ENCODE results near the gene UGT2B10. TPM values are rescaled to one million over a fixed set of nuclear protein-coding genes. Genes with fewer than 3 reads are reported as not detected.

The UGT2B10 gene
- total and polyA plus RNA-seq, 2 of the 13 experiments (the other 11 are each of a cell fraction or from before 2014, with no cell fraction given): 107 to 148 TPM

- TF ChIP-seq ZNF580 (CRISPR knock-in tag; IDR thresholded peaks at IDR 0.05; ENCODE audit: borderline replicate concordance, low read depth): no peak
- TF ChIP-seq MEIS2 (CRISPR knock-in tag; IDR thresholded peaks at IDR 0.05): no peak
- no peak for TF ChIP-seq CSRNP2 (CRISPR knock-in tag; conservative IDR thresholded peaks at IDR 0.05; ENCODE audit: low read depth)
- no peak for TF ChIP-seq FOSL2 (CRISPR knock-in tag; IDR thresholded peaks at IDR 0.05)
- no peak for TF ChIP-seq HNRNPK (IDR thresholded peaks at IDR 0.05; ENCODE audit: low read depth, low read length, poor library complexity, severe bottlenecking)
- no peak for TF ChIP-seq SNAI1 (CRISPR knock-in tag; IDR thresholded peaks at IDR 0.05; ENCODE audit: borderline replicate concordance)
- TF ChIP-seq TARDBP (CRISPR knock-in tag; IDR thresholded peaks at IDR 0.05): no peak
- no peak for TF ChIP-seq ZNF749 (CRISPR knock-in tag; IDR thresholded peaks at IDR 0.05; ENCODE audit: borderline replicate concordance)
- TF ChIP-seq ZBTB37 (CRISPR knock-in tag; IDR thresholded peaks at IDR 0.05): peak; percentile 75; the same call in 1 of the 2 replicates
- no peak for TF ChIP-seq KMT2B (CRISPR knock-in tag; IDR thresholded peaks at IDR 0.05)
- TF ChIP-seq IRF2 (CRISPR knock-in tag; IDR thresholded peaks at IDR 0.05): no peak
- peak; percentile 57; the same call in 1 of the 2 replicates for TF ChIP-seq JUN (CRISPR knock-in tag; IDR thresholded peaks at IDR 0.05)
- TF ChIP-seq ELF3 (CRISPR knock-in tag; IDR thresholded peaks at IDR 0.05): peak; percentile 88
- TF ChIP-seq, protein P1, sequence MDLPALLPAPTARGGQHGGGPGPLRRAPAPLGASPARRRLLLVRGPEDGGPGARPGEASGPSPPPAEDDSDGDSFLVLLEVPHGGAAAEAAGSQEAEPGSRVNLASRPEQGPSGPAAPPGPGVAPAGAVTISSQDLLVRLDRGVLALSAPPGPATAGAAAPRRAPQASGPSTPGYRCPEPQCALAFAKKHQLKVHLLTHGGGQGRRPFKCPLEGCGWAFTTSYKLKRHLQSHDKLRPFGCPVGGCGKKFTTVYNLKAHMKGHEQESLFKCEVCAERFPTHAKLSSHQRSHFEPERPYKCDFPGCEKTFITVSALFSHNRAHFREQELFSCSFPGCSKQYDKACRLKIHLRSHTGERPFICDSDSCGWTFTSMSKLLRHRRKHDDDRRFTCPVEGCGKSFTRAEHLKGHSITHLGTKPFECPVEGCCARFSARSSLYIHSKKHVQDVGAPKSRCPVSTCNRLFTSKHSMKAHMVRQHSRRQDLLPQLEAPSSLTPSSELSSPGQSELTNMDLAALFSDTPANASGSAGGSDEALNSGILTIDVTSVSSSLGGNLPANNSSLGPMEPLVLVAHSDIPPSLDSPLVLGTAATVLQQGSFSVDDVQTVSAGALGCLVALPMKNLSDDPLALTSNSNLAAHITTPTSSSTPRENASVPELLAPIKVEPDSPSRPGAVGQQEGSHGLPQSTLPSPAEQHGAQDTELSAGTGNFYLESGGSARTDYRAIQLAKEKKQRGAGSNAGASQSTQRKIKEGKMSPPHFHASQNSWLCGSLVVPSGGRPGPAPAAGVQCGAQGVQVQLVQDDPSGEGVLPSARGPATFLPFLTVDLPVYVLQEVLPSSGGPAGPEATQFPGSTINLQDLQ (CRISPR knock-in tag; IDR thresholded peaks at IDR 0.05): no peak
- no peak for TF ChIP-seq HNRNPUL1 (IDR thresholded peaks at IDR 0.05; ENCODE audit: low read depth, low read length)
- no peak for TF ChIP-seq ARNTL (CRISPR knock-in tag; IDR thresholded peaks at IDR 0.05)
- no peak for TF ChIP-seq ZFP90 (CRISPR knock-in tag; IDR thresholded peaks at IDR 0.05; ENCODE audit: borderline replicate concordance)
- TF ChIP-seq SIN3A (IDR thresholded peaks at IDR 0.05; ENCODE audit: borderline replicate concordance, low read depth, low read length): no peak
- TF ChIP-seq MYPOP (CRISPR knock-in tag; IDR thresholded peaks at IDR 0.05): no peak
- TF ChIP-seq, protein P2, sequence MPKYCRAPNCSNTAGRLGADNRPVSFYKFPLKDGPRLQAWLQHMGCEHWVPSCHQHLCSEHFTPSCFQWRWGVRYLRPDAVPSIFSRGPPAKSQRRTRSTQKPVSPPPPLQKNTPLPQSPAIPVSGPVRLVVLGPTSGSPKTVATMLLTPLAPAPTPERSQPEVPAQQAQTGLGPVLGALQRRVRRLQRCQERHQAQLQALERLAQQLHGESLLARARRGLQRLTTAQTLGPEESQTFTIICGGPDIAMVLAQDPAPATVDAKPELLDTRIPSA (CRISPR knock-in tag; IDR thresholded peaks at IDR 0.05; ENCODE audit: borderline replicate concordance): no peak
- TF ChIP-seq MYC (CRISPR knock-in tag; IDR thresholded peaks at IDR 0.05; ENCODE audit: borderline replicate concordance): no peak
- no peak for TF ChIP-seq ELF4 (CRISPR knock-in tag; IDR thresholded peaks at IDR 0.05; ENCODE audit: borderline replicate concordance)
- TF ChIP-seq STAG1 (CRISPR knock-in tag; IDR thresholded peaks at IDR 0.05): no peak
- TF ChIP-seq ZNF12 (CRISPR knock-in tag; IDR thresholded peaks at IDR 0.05): no peak
Observed at GRCh38 chr4:68865188-68865638, 49.4 kb downstream of the UGT2B10 start (continued).
